Measurements from ENCODE around the gene MXRA7. TPM values are rescaled to one million over a fixed set of nuclear protein-coding genes. Genes with fewer than 3 reads are reported as not detected.

The MXRA7 gene
- total and polyA plus RNA-seq, 2 donors (not counting 3 experiments of a cell fraction or from before 2014, with no cell fraction given) = 49.5 to 95.8 TPM

GRCh38 chr17:76751416-76751993, 40.7 kb upstream of the MXRA7 start:
- no TSS peak for BruUV-seq (replicated peaks)

GRCh38 chr17:76748657-76749056, 37.9 kb upstream of the MXRA7 start:
- Histone ChIP-seq H4K20me1 (replicated peaks; ENCODE audit: control insufficient read depth, extremely low read depth, insufficient read depth, low read length) (no peaks in the 10 kb centered on the region), H3K79me2 (ENCODE audit: control insufficient read depth, insufficient read depth, low read length) (no peaks in the 10 kb centered on the region), H3K36me3 (ENCODE audit: control insufficient read depth in 2 of 2, extremely low read depth in 1 of 2, insufficient read depth in 2 of 2, low read length in 2 of 2) (peaks cover 2 to 6% of the 10 kb centered on the region in 2 experiments), H2AFZ (ENCODE audit: low read depth, low read length) (no peak overlapping the region), H3K4me1 (ENCODE audit: control insufficient read depth, extremely low read depth, insufficient read depth, low read length) (no peaks in the 10 kb centered on the region), H3K4me2 (ENCODE audit: insufficient read depth, low read length) (no peak overlapping the region), H3K4me3 (replicated peaks in 1 of 3; ENCODE audit: insufficient read depth in 1 of 3, low read depth in 1 of 3, low read length in 3 of 3) (no peak overlapping the region), H3K9me1 (replicated peaks; ENCODE audit: control insufficient read depth, extremely low read depth, insufficient read depth, low read length) (no peaks in the 10 kb centered on the region), H3K9ac (replicated peaks; ENCODE audit: extremely low read depth, insufficient read depth, low read length) (no peak overlapping the region), H3K9me3 (replicated peaks; ENCODE audit: control insufficient read depth, insufficient read depth, low read length) (no peaks in the 10 kb centered on the region), H3K27ac (ENCODE audit: insufficient read depth, low read depth, low read length) (no peak overlapping the region), H3K27me3 (ENCODE audit: control insufficient read depth in 2 of 2, insufficient read depth in 2 of 2, low read length in 2 of 2) (no peaks in the 10 kb centered on the region)
- no TSS peak for BruUV-seq (replicated peaks)
- CTCF ChIA-PET = no interaction called here
- POLR2A ChIA-PET = no interaction called here
- FAIRE-seq = no peak
- no peak for TF ChIP-seq GATA2 (IDR thresholded peaks at IDR 0.05; ENCODE audit: insufficient read depth, insufficient read length, low read depth, low read length)
- TF ChIP-seq FOS (IDR thresholded peaks at IDR 0.05; ENCODE audit: borderline replicate concordance, insufficient read depth, low read length) = no peak
- DNase-seq (ENCODE audit: low read depth, low spot score) = no peak
- dilution Hi-C loops (cut with MboI; ENCODE audit: extremely low pct_ligation_motif_present, low sequenced_read_pairs) (no loop called here), intact Hi-C loops (cut with micrococcal nuclease) (no loop called here)

More at GRCh38 chr17:76751416-76751993, 40.7 kb upstream of the MXRA7 start:
- Histone ChIP-seq H3K27me3 (ENCODE audit: control insufficient read depth in 2 of 2, insufficient read depth in 2 of 2, low read length in 2 of 2) (no peaks in the 10 kb centered on the region), H3K27ac (ENCODE audit: insufficient read depth, low read depth, low read length) (no peak overlapping the region), H3K4me3 (replicated peaks in 1 of 3; ENCODE audit: insufficient read depth in 1 of 3, low read depth in 1 of 3, low read length in 3 of 3) (no peak overlapping the region), H3K4me2 (ENCODE audit: insufficient read depth, low read length) (no peak overlapping the region), H3K9me1 (replicated peaks; ENCODE audit: control insufficient read depth, extremely low read depth, insufficient read depth, low read length) (no peaks in the 10 kb centered on the region), H2AFZ (ENCODE audit: low read depth, low read length) (no peak overlapping the region), H3K36me3 (ENCODE audit: control insufficient read depth in 2 of 2, extremely low read depth in 1 of 2, insufficient read depth in 2 of 2, low read length in 2 of 2) (peaks cover 0 to under 1% of the 10 kb centered on the region in 2 experiments), H3K9ac (replicated peaks; ENCODE audit: extremely low read depth, insufficient read depth, low read length) (no peak overlapping the region), H3K4me1 (ENCODE audit: control insufficient read depth, extremely low read depth, insufficient read depth, low read length) (no peaks in the 10 kb centered on the region), H4K20me1 (replicated peaks; ENCODE audit: control insufficient read depth, extremely low read depth, insufficient read depth, low read length) (no peaks in the 10 kb centered on the region), H3K9me3 (replicated peaks; ENCODE audit: control insufficient read depth, insufficient read depth, low read length) (no peaks in the 10 kb centered on the region), H3K79me2 (ENCODE audit: control insufficient read depth, insufficient read depth, low read length) (no peaks in the 10 kb centered on the region)
- dilution Hi-C loops (cut with MboI; ENCODE audit: extremely low pct_ligation_motif_present, low sequenced_read_pairs) (no loop called here), intact Hi-C loops (cut with micrococcal nuclease) (no loop called here)
- ChIA-PET POLR2A (no interaction called here), CTCF (no interaction called here)
- DNase-seq (ENCODE audit: low read depth, low spot score) = no peak
- no peak for TF ChIP-seq POLR2A (IDR thresholded peaks at IDR 0.05; ENCODE audit: low read depth, low read length)
- no peak for FAIRE-seq
